ENCODE data around the gene CABP4.

Gene CABP4

GRCh38 chr11:67436459-67437081, 18.6 kb upstream of the CABP4 start:
- no peak for DNase-seq

DNA sequence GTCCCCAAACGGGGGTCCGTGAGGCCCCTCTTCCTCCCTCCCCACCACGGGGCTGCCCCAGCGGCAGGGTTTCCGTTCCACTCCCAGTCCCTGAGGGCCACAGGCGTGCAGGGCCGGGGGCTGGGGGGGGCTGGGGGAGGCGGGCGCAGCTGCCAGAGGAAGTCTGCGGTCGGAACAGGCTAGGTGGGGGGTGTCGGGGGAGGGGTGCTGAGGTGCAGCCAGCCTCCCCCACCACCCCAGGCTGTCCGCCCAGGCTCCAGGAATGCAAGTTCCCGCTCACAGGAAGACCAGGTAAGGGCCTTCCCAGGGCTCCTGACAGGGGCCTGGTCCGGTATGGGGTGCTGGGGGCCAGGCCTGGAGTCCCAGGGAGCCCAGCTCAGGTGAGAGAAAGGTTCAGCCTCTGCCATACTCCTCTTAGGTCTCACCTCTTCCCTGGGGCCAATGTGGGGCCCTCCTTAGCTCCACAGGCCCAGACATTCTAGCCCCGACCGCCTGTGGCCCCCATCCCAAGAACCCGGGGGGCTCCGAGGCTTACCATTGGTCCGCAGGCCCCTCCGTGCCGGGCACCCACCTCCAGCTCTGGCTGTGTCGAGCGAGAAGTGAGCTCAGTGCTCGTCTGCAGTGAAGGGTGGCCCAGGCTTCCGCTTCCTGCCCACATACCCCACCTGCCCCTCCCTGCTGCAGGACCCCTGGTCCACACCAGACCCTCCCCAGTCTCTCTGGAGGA, 17.9 kb upstream of the CABP4 start, which contains the start of gene PTPRCAP:
Gene PTPRCAP, minus strand, starts transcription at position 601 of the 727 bp plus-strand sequence. Its CDS starts 63 bp downstream, at position 538.
- no peak for DNase-seq

GRCh38 chr11:67437809-67438157, 17.4 kb upstream of the CABP4 start:
- no peak for DNase-seq

- no peak for DNase-seq
Measured at GRCh38 chr11:67438158-67438902, 16.8 kb upstream of the CABP4 start.

GRCh38 chr11:67439321-67440228, 15.6 kb upstream of the CABP4 start:
- no peak for DNase-seq

DNA sequence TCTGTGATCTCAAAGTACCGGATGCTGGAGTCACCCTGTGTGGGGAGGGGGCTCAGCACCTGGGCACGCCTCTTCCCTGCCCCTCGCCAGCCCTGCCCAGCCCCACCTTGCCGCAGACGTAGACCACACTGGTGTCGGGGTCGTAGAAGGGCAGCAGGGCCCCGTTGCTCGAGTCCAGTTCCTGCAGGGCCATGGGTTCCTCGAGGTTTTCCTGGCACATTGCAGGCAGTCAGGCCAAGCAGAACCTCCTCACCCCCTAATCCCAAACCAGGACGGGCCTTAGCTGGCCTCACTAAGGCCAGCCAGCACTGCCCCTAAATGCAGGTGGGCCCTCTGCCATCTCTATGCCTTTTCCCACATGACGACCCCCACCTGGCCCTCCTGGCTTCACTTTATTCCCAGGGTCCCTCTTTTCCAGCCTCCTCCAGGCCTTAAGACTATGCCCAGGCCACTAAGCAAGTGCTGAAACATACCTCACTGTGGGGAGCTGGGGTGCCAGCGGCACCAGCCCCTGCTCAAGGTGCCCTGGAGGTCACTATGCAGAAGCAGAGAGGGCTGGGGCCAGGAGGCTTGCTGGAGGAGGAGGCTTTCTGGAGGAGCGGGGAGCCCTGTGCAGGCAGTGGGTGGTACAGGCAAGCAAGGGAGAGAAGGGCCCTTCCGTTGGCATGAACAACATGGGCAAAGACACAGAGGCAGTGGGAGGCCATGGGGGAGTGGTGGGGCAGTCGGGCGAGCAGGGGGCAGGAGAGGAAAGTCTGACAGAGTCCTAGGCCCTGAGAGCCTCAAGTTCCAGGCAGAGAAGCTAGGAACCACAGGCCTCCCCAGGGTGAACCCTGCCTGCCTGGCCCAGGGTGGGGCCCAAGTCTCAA, 14.7 kb upstream of the CABP4 start:
- no peak for DNase-seq

DNA sequence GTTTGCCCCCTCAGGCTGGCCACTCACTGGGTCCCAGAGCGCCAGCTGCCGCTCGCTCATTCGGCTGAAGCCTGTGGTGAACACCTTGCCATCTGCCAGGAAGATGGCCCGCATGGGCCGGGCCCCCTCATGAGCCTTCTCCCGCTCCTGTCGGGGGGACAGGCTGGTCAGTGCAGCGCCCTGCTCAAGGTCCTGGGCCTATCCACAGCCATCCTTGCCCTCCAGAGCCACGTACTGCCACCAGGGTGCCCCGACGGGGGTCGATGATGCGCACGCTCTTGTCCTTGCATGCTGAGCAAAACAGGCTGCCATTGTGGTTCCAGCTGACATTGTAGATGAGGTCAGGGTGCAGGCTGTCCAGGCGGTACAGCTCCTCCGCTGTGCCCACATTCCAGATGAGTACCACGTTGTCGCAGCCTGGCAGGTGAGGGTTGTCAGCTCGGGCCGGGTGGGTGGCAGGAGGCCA, 14.0 kb upstream of the CABP4 start:
- DNase-seq = no peak

GRCh38 chr11:67441731-67442351, 13.3 kb upstream of the CABP4 start:
- DNase-seq = no peak

GRCh38 chr11:67442504-67443404, 12.4 kb upstream of the CABP4 start:
- no peak for DNase-seq

DNA sequence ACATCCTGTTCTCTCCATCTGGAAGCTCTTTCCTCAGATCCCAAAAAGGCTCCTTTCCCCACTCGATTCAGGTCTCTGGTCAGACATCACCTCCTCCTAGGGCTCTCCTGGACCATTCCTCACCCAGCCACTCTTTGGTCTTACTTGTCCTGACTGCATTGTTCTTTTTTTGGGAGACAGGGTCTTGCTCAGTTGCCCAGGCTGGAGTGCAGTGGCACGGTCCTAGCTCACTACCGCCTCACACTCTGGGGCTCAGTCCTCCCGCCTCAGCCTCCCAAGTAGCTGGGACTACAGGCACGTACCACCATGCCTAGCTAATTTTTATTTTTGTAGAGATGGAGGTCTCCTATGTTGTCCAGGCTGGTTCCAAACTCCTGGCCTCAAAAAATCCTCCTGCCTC, 9.6 kb upstream of the CABP4 start:
- DNase-seq = no peak

- no peak for DNase-seq
Measured at GRCh38 chr11:67448220-67448609, 6.9 kb upstream of the CABP4 start.

GRCh38 chr11:67449116-67449844, 5.9 kb upstream of the CABP4 start:
- no peak for DNase-seq

GRCh38 chr11:67450796-67451657, 4.1 kb upstream of the CABP4 start:
- DNase-seq = no peak

DNA sequence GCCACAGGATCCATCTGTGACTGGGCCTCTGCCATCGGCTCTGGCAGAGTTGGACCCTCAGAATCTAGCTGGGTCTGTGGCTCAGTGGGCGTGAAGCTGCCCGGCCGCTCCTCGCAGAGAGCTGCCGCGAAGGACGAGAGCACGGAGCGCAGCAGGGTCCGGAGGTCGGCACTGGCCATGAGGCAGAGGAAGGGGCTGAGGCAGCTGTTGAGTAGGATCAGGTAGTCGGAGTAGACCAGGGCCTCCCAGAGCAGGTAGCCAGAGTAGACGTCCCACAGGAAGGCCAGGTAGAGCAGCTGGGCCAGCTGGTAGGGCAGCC, 3.5 kb upstream of the CABP4 start:
- DNase-seq = no peak

GRCh38 chr11:67452141-67452952, 2.8 kb upstream of the CABP4 start, which contains the start of gene GPR152:
GPR152 (minus strand) TSS chr11:67452729; CDS start chr11:67452724, 5 bp downstream.
- DNase-seq = no peak

DNA sequence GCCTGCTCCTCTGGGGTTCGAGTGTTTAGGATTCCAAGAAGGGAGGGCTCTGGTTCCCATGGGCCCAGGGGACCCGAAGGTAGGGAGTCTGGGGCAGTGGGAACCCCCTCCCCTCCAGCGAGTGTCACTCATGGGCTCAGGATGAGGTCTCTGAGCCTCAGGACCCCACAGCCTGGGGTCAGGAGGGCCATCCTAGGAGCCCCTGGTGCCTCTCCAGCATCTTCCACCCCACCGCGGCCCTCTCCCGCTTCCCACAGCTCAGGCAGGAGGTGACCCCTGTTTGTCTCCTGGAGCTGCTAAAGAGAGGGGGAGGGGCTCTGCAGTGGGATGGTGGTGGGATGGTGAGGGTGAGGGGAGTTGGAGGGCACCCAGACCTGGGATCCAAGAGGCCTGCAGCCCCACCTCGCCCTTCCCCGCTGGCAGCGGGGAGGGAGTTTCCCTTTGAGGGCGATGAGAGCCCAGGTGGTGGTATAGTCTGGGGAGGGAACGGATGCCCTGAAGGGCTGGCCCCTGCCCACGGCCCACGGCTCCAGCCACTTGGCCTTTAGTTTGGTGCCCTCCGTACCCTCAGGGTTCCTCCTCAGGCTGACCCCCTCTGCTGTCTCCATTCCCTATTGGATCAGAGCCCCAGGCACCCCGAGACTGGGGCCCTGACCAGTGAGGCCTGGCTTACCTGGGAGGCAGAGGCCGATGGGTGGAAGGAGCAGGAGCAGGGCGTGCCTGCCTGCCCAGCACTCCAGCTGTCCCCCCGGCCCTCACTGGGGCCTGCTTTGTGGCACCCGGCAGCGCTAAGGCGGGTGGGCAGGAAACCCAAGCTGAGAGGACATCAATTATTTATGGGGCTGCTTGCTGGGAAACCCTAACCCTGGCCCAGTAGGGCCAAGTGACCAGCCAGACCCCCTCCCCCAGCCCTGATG, 1.1 kb upstream of the CABP4 start:
- DNase-seq = no peak

All from eye (tissue), 1 donor.